ENCODE measurements around the gene KLHL35.

The KLHL35 gene

GRCh38 chr11:75440960-75441803 lies 8.2 kb upstream of the KLHL35 start:
- no peak for DNase-seq

GRCh38 chr11:75439495-75440120 lies 6.6 kb upstream of the KLHL35 start:
- DNase-seq, result no peak

GRCh38 chr11:75439026-75439425 lies 6.0 kb upstream of the KLHL35 start:
- no peak for DNase-seq

GRCh38 chr11:75437966-75438659 lies 5.1 kb upstream of the KLHL35 start:
- no peak for DNase-seq

- no peak for DNase-seq
These were observed 3.8 kb upstream of the KLHL35 start for GRCh38 chr11:75436806-75437205.

GRCh38 chr11:75435571-75435925 lies 2.5 kb upstream of the KLHL35 start:
- DNase-seq, result no peak

- no peak for DNase-seq
These were observed 2.0 kb upstream of the KLHL35 start for GRCh38 chr11:75434886-75435570.

- DNase-seq, result no peak
These were observed 1.0 kb upstream of the KLHL35 start for GRCh38 chr11:75434051-75434450.

GRCh38 chr11:75433443-75433842 lies 440 bp upstream of the KLHL35 start:
- no peak for DNase-seq

GRCh38 chr11:75431533-75432525 lies 1.2 kb downstream of the KLHL35 start:
- no peak for DNase-seq

- no peak for DNase-seq
These were observed 2.1 kb downstream of the KLHL35 start for GRCh38 chr11:75430714-75431532.

GRCh38 chr11:75429902-75430713 lies 2.9 kb downstream of the KLHL35 start:
- peak; percentile 52 for DNase-seq

- DNase-seq, result no peak
These were observed 3.4 kb downstream of the KLHL35 start for GRCh38 chr11:75429641-75429901.

GRCh38 chr11:75428989-75429640 lies 3.9 kb downstream of the KLHL35 start:
- no peak for DNase-seq

- DNase-seq, result no peak
These were observed 4.7 kb downstream of the KLHL35 start for GRCh38 chr11:75428281-75428724.

- no peak for DNase-seq
These were observed 5.8 kb downstream of the KLHL35 start for GRCh38 chr11:75427181-75427580.

- DNase-seq, result no peak
These were observed 6.3 kb downstream of the KLHL35 start for GRCh38 chr11:75426720-75427086.

GRCh38 chr11:75425422-75425821 lies 7.6 kb downstream of the KLHL35 start:
- DNase-seq, result no peak

- DNase-seq, result no peak
These were observed 8.6 kb downstream of the KLHL35 start for GRCh38 chr11:75424396-75424795.

- no peak for DNase-seq
These were observed 9.3 kb downstream of the KLHL35 start for GRCh38 chr11:75423721-75424120.

Measured in GDM1 (cell line).